Posterior cingulate gyrus (tissue), 11 donors: ENCODE results near the gene CHRM2.

Experiments
- DNase-seq, 10 donors: peaks; one replicate each; pipeline versions ENCODE4 v3.0.0 to v3.0.0-alpha.2; 2020 to 2021; ENCODE audit warnings: mixed read lengths in 3 of 10
- intact Hi-C: fragments of 100-400 bp; cut with DNase I; formaldehyde crosslinking; loops from one replicate; pipeline ENCODE4 v1.15.1; 2023

The CHRM2 gene

DNA sequence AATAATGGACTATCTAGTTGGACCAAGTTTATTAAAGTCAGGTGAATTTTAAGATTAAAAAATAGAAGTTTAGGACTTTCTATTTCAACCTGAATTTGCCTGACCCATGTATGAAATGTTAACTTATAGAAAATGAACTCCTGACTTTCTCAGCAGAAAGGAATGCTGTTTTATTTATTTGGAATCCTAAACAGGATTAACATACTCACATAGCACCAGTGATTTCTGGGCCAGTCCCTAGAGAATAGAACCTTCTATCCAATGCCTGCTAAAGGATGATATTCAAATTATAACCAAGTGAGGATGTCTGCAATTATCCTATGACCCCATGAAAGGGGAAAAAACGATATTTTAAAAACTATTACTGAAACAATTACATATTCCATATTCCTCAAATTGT lies 148.8 kb downstream of the CHRM2 start:
- intact Hi-C loops, result no loop called here
- DNase-seq, result no peak

DNA sequence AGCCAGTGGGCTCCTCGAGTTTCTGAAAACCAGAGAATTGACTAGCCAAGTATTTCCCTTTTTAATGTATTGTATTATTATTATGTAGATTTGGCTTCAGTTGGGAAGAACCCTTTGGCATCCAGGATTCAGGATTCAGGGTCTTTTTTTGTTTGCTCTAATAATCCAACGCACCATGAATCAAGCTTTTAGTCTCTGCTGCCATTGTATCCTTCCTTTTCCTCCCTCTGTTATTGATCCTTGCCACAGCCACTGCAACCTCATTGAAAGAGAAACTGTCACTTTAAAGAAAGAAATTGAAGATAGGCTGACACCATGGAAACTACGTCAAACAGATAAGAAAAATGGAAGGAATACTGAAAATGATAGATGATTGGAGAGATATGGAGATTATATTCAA lies 150.0 kb downstream of the CHRM2 start:
- no peak for DNase-seq
- intact Hi-C loops, result no loop called here

DNA sequence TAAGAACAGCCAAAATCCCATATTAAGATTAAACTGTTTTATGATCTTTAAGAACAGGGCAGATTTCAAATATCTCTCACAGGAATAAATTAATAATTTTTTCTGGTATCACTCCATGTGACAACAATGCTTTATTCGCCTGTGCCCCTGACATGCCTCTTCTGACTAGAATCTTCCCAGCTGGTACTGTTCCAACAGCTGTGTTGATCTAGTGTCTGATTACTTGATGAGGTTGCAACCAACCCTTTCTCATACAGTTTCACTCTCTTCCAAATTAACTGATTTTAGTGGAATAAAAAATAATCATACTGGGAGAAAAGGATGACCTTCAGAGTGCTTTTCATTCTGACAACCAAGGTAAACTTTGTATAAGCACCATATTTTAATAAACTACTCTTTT lies 151.9 kb downstream of the CHRM2 start:
- intact Hi-C loops, result no loop called here

DNA sequence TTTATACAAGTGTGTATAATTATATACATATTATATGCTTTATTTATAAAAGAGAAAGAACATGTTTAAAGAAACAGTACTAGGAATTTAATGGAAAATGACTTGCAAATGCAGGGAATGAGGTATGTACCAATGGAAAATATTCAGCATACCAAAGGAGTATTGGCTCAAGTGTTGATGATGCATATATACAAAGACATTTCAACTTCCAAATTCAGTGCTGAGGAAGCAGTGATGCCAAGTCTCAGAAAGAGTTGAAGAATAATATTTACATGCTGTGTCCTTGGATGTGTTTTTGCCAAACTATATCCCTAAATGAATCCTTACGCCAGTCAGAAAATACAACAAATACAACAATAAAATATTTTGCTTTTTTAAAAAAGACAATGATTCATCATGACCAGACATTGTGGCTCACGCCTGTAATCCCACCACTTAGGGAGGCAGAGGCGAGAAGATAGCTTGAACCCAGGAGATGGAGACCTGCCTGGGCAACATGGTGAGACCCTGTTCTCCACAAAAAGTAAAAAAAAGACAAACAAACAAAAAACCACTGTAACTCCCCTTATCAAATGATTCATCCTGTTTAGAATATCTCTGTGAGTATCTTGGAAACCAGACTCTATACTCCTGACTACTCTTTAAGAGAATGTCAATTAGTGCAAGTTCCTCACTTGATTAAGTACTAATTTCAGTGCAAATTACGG lies 157.2 kb downstream of the CHRM2 start:
- DNase-seq, result no peak
- intact Hi-C loops, result no loop called here

More for the DNA sequence above, 151.9 kb downstream of the CHRM2 start:
- no peak for DNase-seq

DNA sequence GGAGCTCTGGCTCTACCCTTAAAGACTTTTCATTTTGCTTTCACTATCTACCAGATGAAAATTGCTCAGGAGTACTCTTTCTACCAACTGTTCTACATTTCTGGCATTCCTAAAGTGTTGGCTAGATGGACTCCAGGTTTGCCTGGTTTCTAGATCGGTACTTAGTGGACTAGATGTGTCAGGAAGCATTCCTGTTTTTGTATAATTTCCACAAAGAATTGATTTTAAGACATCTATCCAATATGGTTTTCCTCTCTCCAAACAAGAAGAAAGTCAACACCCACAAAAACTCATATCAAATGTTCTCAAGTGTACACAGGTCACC lies 157.7 kb downstream of the CHRM2 start:
- DNase-seq, result no peak
- intact Hi-C loops, result no loop called here

DNA sequence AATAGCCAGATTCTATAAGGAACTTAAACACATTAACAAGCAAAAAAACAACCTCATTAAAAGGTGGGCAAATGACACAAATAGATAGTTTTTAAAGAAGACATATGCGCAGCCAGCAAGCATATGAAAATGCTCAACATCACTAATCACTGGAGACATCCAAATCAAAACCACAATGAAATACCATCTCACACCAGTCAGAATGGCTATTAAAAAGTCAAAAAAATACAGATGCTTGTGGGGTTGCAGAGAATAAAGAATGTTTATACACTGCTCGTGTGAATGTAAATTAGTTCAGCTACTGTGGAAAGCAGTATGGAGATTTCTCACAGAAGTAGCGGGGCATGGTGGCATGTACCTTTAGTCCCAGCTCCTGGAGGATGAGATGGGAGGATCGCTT lies 164.0 kb downstream of the CHRM2 start:
- intact Hi-C loops, result no loop called here
- DNase-seq, result no peak

DNA sequence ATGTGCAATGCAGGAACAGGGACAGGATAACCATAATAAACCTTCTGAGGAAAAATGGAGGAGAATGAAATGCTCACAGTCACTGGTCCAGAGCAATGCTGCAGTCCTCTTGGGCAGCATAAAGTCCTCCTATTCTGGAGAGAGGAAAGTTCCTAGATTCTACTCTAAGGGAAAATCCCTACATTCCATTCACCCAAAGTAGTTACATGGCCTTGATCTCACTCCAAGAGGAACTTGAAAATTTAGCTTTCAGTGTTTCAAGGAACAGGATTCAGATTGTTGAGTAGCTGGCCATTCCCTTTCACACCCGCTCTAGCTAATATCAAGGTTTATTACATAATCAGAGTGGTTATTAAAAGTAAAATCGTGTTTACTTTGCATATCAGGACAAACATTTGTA lies 168.3 kb downstream of the CHRM2 start:
- intact Hi-C loops, result no loop called here

DNA sequence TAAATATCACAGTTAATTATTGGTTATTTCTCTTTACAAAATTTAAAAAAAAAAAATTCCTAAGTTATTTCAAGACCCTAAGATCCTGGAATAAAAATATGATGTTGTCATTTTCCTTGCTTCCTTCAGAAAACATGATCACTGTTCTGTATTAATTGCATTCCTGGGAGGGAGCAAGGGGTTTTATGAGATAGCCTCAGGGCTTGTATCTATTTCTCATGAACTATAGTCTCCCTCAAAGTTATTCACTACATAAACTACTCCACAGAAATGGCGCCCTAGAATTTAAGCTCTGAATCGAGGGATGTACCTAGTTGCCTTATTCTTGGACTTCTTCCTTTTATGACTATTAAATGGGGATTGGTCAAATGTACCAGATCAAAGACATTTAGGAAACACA lies 170.3 kb downstream of the CHRM2 start:
- intact Hi-C loops, result no loop called here
- DNase-seq, result no peak

More for the DNA sequence above, 168.3 kb downstream of the CHRM2 start:
- DNase-seq, result no peak

DNA sequence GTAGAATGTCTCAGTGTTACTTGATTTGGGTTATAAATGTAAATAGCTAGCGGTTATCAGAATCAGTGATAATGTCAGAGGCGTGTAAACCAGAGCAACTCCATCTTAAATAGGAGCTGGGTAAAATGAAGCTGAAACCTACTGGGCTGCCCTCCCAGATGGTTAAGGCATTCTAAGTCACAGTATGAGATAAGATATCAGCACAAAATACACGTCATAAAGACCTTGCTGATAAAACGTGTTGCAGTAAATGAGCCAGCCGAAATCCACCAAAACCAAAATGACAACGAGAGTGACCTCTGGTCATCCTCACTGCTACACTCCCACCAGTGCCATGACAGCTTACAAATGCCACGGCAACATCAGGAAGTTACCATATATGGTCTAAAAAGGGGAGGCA lies 172.3 kb downstream of the CHRM2 start:
- DNase-seq, result no peak
- intact Hi-C loops, result no loop called here

DNA sequence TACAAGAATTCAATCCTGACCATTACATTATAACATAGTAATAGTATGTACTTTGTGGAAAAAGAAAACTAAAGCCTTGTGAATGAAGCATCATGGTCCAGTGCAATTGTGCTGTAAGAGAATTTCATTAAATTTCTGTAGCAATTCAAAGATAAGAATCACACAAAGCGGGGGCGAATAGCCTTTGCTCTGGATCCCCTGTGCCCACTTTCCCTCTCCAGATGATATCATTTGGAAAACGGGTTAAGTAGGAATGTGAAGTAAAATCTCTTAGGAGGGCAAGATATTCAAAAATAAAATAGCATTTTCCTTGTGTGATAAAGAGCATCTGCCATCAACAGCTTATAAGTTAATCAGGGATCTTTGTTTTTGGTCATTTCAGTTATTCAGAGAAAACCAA lies 177.1 kb downstream of the CHRM2 start:
- intact Hi-C loops, result no loop called here
- DNase-seq, result no peak

DNA sequence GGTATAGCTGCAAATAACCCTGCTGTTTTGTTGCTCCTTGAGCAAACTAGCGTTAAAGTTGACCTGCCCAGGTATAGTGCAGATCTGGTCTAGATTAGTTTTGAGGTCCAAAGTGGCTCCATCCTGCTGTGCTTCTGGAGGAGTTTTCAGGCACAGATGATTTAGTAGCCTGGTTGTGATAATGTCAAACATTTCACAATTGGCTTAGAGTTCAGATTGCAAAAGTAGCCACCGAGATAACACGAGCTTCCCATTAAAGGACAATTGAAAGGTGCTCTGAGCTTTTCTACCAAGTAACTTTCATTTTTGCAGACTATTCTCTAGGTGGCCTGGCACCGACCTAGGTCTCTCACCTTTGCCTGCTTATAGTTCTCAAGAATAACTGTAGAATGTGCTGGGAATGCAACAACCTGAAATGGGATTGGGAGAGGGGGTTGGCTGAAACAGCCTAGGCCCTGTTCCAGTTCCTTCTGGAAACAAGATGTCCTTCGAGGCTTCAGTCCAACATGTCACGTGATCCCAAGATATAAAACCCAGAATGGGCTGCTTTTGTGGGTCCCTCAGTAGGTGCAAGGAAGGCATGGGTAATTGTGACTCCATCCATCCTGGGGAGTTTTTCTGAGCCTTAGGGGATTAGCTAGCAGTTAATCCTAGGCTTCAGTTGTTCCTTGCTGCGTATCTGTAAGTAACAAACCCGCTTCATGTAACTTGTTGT lies 201.0 kb downstream of the CHRM2 start:
- intact Hi-C loops, result no loop called here
- no peak for DNase-seq
